GM12801 (cell line): Measurements from ENCODE around the gene ORMDL2.

Experiments
- CTCF ChIP-seq: IDR thresholded peaks from one replicate; pipeline ENCODE4 v1.5.1; 2011; ENCODE audit warnings: control low read depth; ENCODE audit not compliant: insufficient read length; ENCODE audit errors: extremely low read depth

ORMDL2 gene

GRCh38 chr12:55845785-55846496 lies 28.1 kb downstream of the ORMDL2 start:
- TF ChIP-seq CTCF: no peak

GRCh38 chr12:55847033-55847432 lies 29.2 kb downstream of the ORMDL2 start:
- no peak for TF ChIP-seq CTCF

GRCh38 chr12:55847603-55848291 lies 29.9 kb downstream of the ORMDL2 start:
- TF ChIP-seq CTCF: no peak

GRCh38 chr12:55849616-55850343 lies 31.9 kb downstream of the ORMDL2 start:
- TF ChIP-seq CTCF: no peak

GRCh38 chr12:55850401-55850800 lies 32.6 kb downstream of the ORMDL2 start:
- no peak for TF ChIP-seq CTCF

- TF ChIP-seq CTCF: no peak
Measured at GRCh38 chr12:55850893-55851292, 33.1 kb downstream of the ORMDL2 start.

GRCh38 chr12:55852740-55853139 lies 34.9 kb downstream of the ORMDL2 start:
- no peak for TF ChIP-seq CTCF
